NCI-H187 treated with DMSO at 0.1 percent for 48 hours (cell line): ENCODE results near the gene AK9.
A peak's percentile ranks its signal among the peaks of the same experiment; 100 is the strongest.
"Not testable (repeated sequence)": the region's sequence is repeated elsewhere in the genome, so short reads cannot be mapped to it uniquely, and the experiment has no call there.

ENCODE experiments used
- DNase-seq: peaks from one replicate; lab custom pipeline; 2025; lab: John Stamatoyannopoulos, UW

The AK9 gene

GRCh38 chr6:109623288-109623687 is 67.7 kb downstream of the AK9 start:
- no peak for DNase-seq

- DNase-seq, result no peak
Observed at GRCh38 chr6:109612268-109612667, 78.7 kb downstream of the AK9 start.

GRCh38 chr6:109611502-109611901 is 79.5 kb downstream of the AK9 start:
- no peak for DNase-seq

GRCh38 chr6:109610590-109610989 is 80.4 kb downstream of the AK9 start:
- no peak for DNase-seq

- no peak for DNase-seq
Observed at GRCh38 chr6:109609737-109610136, 81.3 kb downstream of the AK9 start.

- DNase-seq, result no peak
Observed at GRCh38 chr6:109606359-109606758, 84.6 kb downstream of the AK9 start.

GRCh38 chr6:109595998-109596397 is 95.0 kb downstream of the AK9 start:
- DNase-seq, result no peak

GRCh38 chr6:109580519-109580918 is 110.5 kb downstream of the AK9 start:
- no peak for DNase-seq

- no peak for DNase-seq
Observed at GRCh38 chr6:109579361-109579760, 111.6 kb downstream of the AK9 start.

- not testable (repeated sequence) for DNase-seq
Observed at GRCh38 chr6:109569901-109570300, 121.1 kb downstream of the AK9 start.

GRCh38 chr6:109561844-109562243 is 129.2 kb downstream of the AK9 start:
- no peak for DNase-seq

- DNase-seq, result no peak
Observed at GRCh38 chr6:109531446-109531845, 159.6 kb downstream of the AK9 start.

GRCh38 chr6:109527989-109528388 is 163.0 kb downstream of the AK9 start:
- no peak for DNase-seq

- peak; percentile 16 for DNase-seq
Observed at GRCh38 chr6:109526905-109527628, 163.9 kb downstream of the AK9 start.

- DNase-seq, result no peak
Observed at GRCh38 chr6:109524129-109524528, 166.9 kb downstream of the AK9 start.

- no peak for DNase-seq
Observed at GRCh38 chr6:109523478-109523877, 167.5 kb downstream of the AK9 start.

- DNase-seq, result no peak
Observed at GRCh38 chr6:109521080-109521479, 169.9 kb downstream of the AK9 start.

GRCh38 chr6:109519647-109520046 is 171.4 kb downstream of the AK9 start:
- not testable (repeated sequence) for DNase-seq

GRCh38 chr6:109516929-109517328 is 174.1 kb downstream of the AK9 start:
- DNase-seq, result no peak

- DNase-seq, result no peak
Observed at GRCh38 chr6:109515781-109516409, 175.1 kb downstream of the AK9 start.

GRCh38 chr6:109514946-109515345 is 176.1 kb downstream of the AK9 start:
- DNase-seq, result no peak

GRCh38 chr6:109513571-109514071 is 177.4 kb downstream of the AK9 start:
- DNase-seq, result no peak

GRCh38 chr6:109512271-109512817 is 178.7 kb downstream of the AK9 start:
- DNase-seq, result no peak
